HepG2 (cell line): ENCODE data around the gene KSR1. TPM values are rescaled to one million over a fixed set of nuclear protein-coding genes. Genes with fewer than 3 reads are reported as not detected.

ENCODE experiments used
- ARID3A ChIP-seq: IDR thresholded peaks from 2 replicates; pipeline ENCODE4 v1.6.1; 2012; ENCODE audit warnings: low read depth, low read length, improper control_type of control experiment
- BRCA1 ChIP-seq: sonication (generic); formaldehyde crosslinking; IDR thresholded peaks from 2 replicates; pipeline ENCODE4 v1.4.0; 2020; ENCODE audit warnings: missing genetic modification reagents
- BRD4 ChIP-seq: sonication (generic); formaldehyde crosslinking; IDR thresholded peaks from 2 replicates; pipeline ENCODE4 v1.4.0; 2020; ENCODE audit warnings: missing genetic modification reagents
- CEBPB ChIP-seq: IDR thresholded peaks from 2 replicates; pipeline ENCODE4 v1.6.1; 2011; ENCODE audit warnings: low read depth, low read length, improper control_type of control experiment, borderline replicate concordance
- DNMT3B ChIP-seq: conservative IDR thresholded peaks from 2 replicates; pipeline ENCODE4 v1.6.1; 2016; ENCODE audit warnings: missing biosample characterization, control low read depth
- GATAD2A ChIP-seq: IDR thresholded peaks from 2 replicates; pipeline ENCODE4 v1.6.1; 2016
- HNF1B ChIP-seq: sonication (generic); formaldehyde crosslinking; IDR thresholded peaks from 2 replicates; pipeline ENCODE4 v1.5.1; 2020; ENCODE audit warnings: mild to moderate bottlenecking, moderate library complexity, missing genetic modification reagents
- KDM1A ChIP-seq: IDR thresholded peaks from 2 replicates; pipeline ENCODE4 v1.6.1; 2016; ENCODE audit warnings: missing compliant biosample characterization
- NFE2 ChIP-seq: sonication (generic); formaldehyde crosslinking; IDR thresholded peaks from 2 replicates; pipeline ENCODE4 v1.4.0; 2020; ENCODE audit warnings: missing genetic modification reagents
- PHF5A ChIP-seq: IDR thresholded peaks from one replicate; pipeline ENCODE4 v1.6.1; 2018; ENCODE audit warnings: low read depth, missing genetic modification reagents; ENCODE audit not compliant: unreplicated experiment
- PRMT3 ChIP-seq: sonication (generic); formaldehyde crosslinking; IDR thresholded peaks from 2 replicates; pipeline ENCODE4 v1.8.1; 2022; ENCODE audit warnings: low read depth, mild to moderate bottlenecking, moderate library complexity, missing genetic modification reagents, borderline replicate concordance
- RBAK ChIP-seq: sonication (generic); formaldehyde crosslinking; IDR thresholded peaks from 2 replicates; pipeline ENCODE4 v1.5.1; 2020; ENCODE audit warnings: mild to moderate bottlenecking, missing genetic modification reagents
- SNAI1 ChIP-seq: sonication (generic); formaldehyde crosslinking; IDR thresholded peaks from 2 replicates; pipeline ENCODE4 v1.5.0; 2020; ENCODE audit warnings: mild to moderate bottlenecking, missing genetic modification reagents, borderline replicate concordance
- SP140L ChIP-seq: sonication (generic); formaldehyde crosslinking; IDR thresholded peaks from 2 replicates; pipeline ENCODE4 v1.4.0; 2020; ENCODE audit warnings: missing genetic modification reagents, borderline replicate concordance
- ZBTB25 ChIP-seq: IDR thresholded peaks from 2 replicates; pipeline ENCODE4 v1.6.1; 2018; ENCODE audit warnings: missing genetic modification reagents
- ZBTB7B ChIP-seq: sonication (generic); formaldehyde crosslinking; IDR thresholded peaks from 2 replicates; pipeline ENCODE4 v1.4.0; 2020; ENCODE audit warnings: missing genetic modification reagents
- ZBTB8A ChIP-seq: sonication (generic); formaldehyde crosslinking; IDR thresholded peaks from 2 replicates; pipeline ENCODE4 v1.4.0; 2020; ENCODE audit warnings: mild to moderate bottlenecking, low read depth, missing genetic modification reagents, borderline replicate concordance
- ZNF460 ChIP-seq: sonication (generic); formaldehyde crosslinking; IDR thresholded peaks from 2 replicates; pipeline ENCODE4 v1.5.1; 2020; ENCODE audit warnings: missing genetic modification reagents, mild to moderate bottlenecking, borderline replicate concordance
- ZNF496 ChIP-seq: sonication (generic); formaldehyde crosslinking; IDR thresholded peaks from 2 replicates; pipeline ENCODE4 v1.8.1; 2023; ENCODE audit warnings: mild to moderate bottlenecking, moderate library complexity, missing genetic modification reagents; ENCODE audit not compliant: insufficient replicate concordance
- ZNF530 ChIP-seq: sonication (generic); formaldehyde crosslinking; IDR thresholded peaks from 2 replicates; pipeline ENCODE4 v1.5.0; 2020; ENCODE audit warnings: low read depth, mild to moderate bottlenecking, missing genetic modification reagents
- ZNF652 ChIP-seq: IDR thresholded peaks from 2 replicates; pipeline ENCODE4 v1.6.1; 2016; ENCODE audit warnings: low read depth, borderline replicate concordance
- ZNF770 ChIP-seq: sonication (generic); formaldehyde crosslinking; IDR thresholded peaks from 2 replicates; pipeline ENCODE4 v1.5.0; 2020; ENCODE audit warnings: mild to moderate bottlenecking, missing genetic modification reagents
- ZSCAN25 ChIP-seq: sonication (generic); formaldehyde crosslinking; IDR thresholded peaks from 2 replicates; pipeline ENCODE4 v1.8.0; 2022; ENCODE audit warnings: mild to moderate bottlenecking, missing genetic modification reagents
- polyA plus RNA-seq, 8 experiments: library from polyadenylated mRNA; depleted of rRNA in 3 of 8; stranded (reverse) in 7 of 8; unstranded in 1 of 8; fragments of >200 nt; fragmentation: Illumina TruSeq in 4 of 8; extraction: Trizol in 4 of 8; gene quantifications; 2 replicates each; pipeline versions ENCODE4 v1.2.1 to v1.2.3, GENCODE V29; 2011 to 2016; ENCODE audit warnings: low read depth in 4 of 8, missing spikeins in 1 of 8, mixed read lengths in 1 of 8; ENCODE audit not compliant: insufficient read depth in 1 of 8
- total RNA-seq, 5 experiments: library from RNA; depleted of rRNA; stranded (reverse); fragments of >200 nt; fragmentation: Illumina TruSeq; extraction: Trizol; gene quantifications; 2 replicates each; pipeline ENCODE4 v1.2.3, GENCODE V29; 2016; ENCODE audit warnings: low read depth in 1 of 5

KSR1 gene
- total and polyA plus RNA-seq, 2 of the 13 experiments (the other 11 are each of a cell fraction or from before 2014, with no cell fraction given) = 10.1 to 16.6 TPM

GRCh38 chr17:27494192-27495091 lies 38.2 kb downstream of the KSR1 start (continued):
- TF ChIP-seq ZBTB7B = peak; percentile 49; the same call in 1 of the 2 replicates
- no peak for TF ChIP-seq ZBTB8A (CRISPR knock-in tag)
- TF ChIP-seq GATAD2A = no peak
- no peak for TF ChIP-seq PHF5A (CRISPR knock-in tag)
- no peak for TF ChIP-seq RBAK (CRISPR knock-in tag)
- no peak for TF ChIP-seq ZBTB25 (CRISPR knock-in tag)
- TF ChIP-seq BRCA1 (CRISPR knock-in tag) = no peak
- TF ChIP-seq HNF1B = peak; percentile 35; the same call in 1 of the 2 replicates
- TF ChIP-seq ZNF496 (CRISPR knock-in tag) = no peak
- TF ChIP-seq SP140L (CRISPR knock-in tag) = no peak
- TF ChIP-seq BRD4 (CRISPR knock-in tag) = 0 out of 2 replicates have a peak, but pooled peaks have one; percentile 34
- no peak for TF ChIP-seq SNAI1 (CRISPR knock-in tag)
- TF ChIP-seq ZNF530 (CRISPR knock-in tag) = no peak
- no peak for TF ChIP-seq ZNF460 (CRISPR knock-in tag)
- no peak for TF ChIP-seq ZNF770 (CRISPR knock-in tag)
- no peak for TF ChIP-seq ARID3A
- peak; percentile 76 for TF ChIP-seq CEBPB
- no peak for TF ChIP-seq DNMT3B (CRISPR knock-in tag)
- TF ChIP-seq PRMT3 = no peak
- TF ChIP-seq KDM1A (CRISPR knock-in tag) = no peak
- no peak for TF ChIP-seq ZSCAN25 (CRISPR knock-in tag)
- TF ChIP-seq NFE2 (CRISPR knock-in tag) = no peak
- no peak for TF ChIP-seq ZNF652 (CRISPR knock-in tag)
